ENCODE results near the gene COPS7A.
"Not testable (repeated sequence)": the region's sequence is repeated elsewhere in the genome, so short reads cannot be mapped to it uniquely, and the experiment has no call there.

The COPS7A gene

DNA sequence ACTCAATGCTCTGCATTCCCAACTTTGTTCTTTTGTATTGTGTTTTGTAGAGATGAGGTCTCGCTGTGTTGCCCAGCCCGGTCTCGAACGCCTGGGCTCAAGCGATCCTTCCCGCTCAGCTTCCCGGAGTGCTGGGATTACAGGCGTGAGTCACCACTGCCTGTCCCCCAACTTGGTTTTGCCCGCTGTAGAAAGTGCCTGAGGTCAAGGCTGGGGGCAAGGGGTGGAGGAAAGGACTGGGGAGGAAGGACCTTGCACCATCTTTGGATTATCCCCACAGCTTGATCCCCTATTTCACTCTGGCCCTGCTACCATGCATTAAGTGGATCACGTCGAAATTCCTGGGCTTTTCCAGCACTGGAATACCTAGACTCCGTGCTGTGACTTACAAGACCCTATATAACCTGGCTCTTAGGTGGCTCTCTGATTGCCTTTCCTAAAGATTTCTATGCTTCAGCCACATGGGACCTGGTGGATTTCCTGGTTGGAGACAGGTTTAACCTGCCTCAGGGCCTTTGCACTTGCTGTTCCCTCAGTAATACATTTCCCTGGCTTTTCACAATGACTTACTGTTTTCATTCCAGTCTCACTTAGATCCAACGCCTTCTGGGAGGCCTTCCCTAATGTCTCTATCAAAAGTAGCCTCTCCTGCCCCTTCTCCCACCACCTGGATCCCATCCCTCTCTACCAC, 22.6 kb upstream of the COPS7A start:
- peak in 1 of 56 donors; percentile 30 for DNase-seq

DNA sequence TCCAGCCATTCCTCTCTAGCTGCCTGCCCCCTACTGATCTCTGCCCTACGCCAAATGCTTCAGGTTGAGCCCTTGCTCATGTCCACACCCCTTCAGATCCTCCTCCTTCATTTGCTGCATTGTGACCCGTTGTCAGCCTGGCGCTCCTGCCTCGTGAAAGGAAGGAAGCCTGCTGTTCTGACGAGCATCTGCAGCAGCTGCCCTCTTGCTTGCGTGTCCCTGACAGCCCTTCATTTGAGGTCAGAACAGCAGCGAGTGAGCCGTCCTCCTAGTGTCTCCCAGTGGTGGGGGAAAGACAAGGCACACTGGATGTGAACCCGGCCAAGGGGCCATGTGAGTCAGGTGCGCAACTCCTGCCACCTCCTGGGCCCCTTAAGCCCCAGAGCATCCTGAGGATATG, 20.2 kb upstream of the COPS7A start:
- no peak for DNase-seq

DNA sequence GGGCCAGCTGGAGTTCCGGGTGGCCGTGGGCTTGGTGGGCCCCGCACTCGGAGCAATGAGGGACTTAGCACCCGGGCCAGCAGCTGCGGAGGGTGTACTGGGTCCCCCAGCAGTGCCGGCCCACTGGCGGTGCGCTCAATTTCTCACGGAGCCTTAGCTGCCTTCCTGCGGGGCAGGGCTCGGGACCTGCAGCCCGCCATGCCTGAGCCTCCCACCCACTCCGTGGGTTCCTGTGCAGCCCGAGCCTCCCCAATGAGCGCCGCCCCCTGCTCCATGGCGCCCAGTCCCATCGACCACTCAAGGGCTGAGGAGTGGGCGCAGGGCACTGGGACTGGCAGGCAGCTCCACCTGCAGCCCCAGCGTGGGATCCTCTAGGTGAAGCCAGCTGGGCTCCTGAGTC, 15.5 kb upstream of the COPS7A start:
- DNase-seq: not testable (repeated sequence)

DNA sequence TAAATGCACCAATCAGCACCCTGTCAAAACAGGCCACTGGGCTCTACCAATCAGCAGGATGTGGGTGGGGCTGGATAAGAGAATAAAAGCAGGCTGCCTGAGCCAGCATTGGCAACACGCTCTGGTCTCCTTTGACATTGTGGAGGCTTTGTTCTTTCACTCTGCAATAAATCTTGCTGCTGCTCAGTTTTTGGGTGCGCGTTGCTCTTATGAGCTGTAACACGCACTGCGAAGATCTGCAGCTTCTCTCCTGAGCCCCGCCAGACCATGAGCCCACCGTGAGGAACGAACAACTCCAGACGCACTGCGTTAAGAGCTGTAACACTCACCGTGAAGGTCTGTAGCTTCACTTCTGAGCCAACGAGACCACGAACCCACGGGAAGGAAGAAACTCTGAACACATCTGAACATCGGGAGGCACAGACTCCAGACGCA, 14.9 kb upstream of the COPS7A start:
- DNase-seq: no peak

DNA sequence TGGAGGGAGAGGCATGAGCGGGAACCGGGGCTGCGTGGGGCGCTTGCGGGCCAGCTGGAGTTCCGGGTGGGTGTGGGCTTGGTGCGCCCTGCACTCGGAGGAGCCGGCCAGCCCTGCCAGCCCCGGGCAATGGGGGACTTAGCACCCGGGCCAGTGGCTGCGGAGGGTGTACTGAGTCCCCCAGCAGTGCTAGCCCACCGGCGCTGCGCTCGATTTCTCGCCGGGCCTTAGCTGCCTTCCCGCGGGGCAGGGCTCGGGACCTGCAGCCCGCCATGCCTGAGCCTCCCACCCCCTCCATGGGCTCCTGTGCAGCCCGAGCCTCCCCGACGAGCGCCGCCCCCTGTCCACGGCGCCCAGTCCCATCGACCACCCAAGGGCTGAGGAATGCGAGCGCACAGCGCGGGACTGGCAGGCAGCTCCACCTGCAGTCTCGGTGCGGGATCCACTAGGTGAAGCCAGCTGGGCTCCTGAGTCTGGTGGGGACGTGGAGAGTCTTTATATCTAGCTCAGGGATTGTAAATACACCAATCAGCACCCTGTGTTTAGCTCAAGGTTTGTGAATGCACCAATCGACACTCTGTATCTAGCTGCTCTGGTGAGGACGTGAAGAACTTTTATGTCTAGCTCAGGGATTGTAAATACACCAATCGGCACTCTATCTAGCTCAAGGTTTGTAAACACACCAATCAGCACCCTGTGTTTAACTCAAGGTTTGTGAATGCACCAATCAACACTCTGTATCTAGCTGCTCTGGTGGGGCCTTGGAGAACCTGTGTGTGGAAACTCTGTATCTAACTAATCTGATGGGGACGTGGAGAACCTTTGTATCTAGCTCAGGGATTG, 7.6 kb upstream of the COPS7A start:
- not testable (repeated sequence) for DNase-seq

DNA sequence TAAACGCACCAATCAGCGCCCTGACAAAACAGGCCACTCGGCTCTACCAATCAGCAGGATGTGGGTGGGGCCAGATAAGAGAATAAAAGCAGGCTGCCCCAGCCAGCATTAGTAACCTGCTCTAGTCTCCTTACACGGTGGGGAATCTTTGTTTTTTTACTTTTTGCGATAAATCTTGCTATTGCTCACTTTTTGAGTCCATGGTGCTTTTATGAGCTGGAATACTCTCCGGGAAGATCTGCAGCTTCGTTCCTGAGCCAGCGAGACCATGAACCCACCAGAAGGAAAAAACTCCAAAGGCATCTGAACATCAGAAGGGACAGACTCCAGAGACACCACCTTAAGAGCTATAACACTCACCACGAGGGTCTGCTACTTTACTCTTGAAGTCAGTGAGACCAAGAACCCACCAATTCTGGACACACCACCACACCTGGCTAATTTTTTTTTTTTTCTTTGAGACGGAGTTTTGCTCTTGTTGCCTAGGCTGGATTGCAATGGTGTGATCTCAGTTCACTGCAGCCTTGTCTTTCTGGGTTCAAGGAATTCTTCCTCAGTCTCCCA, 6.9 kb upstream of the COPS7A start:
- DNase-seq: no peak

DNA sequence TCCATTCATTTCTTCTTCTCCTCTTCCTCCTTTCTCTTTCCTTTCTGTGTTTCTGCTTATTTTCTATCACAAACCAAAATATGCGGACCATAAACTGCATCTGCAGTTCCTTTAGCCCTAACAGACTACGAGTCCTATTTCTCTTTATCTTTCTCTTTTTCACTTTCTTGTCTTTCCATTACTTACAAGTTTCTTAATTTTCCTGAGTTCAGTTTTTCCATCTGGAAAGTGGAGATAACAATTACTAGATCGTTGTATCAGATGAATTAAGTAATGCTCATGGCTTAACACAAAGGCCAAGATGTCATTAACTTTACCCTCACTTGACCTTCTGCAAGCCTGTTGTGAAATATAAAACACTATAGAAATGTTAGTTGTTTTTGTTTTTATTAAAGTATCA, 983 bp upstream of the COPS7A start:
- no peak for DNase-seq

DNA sequence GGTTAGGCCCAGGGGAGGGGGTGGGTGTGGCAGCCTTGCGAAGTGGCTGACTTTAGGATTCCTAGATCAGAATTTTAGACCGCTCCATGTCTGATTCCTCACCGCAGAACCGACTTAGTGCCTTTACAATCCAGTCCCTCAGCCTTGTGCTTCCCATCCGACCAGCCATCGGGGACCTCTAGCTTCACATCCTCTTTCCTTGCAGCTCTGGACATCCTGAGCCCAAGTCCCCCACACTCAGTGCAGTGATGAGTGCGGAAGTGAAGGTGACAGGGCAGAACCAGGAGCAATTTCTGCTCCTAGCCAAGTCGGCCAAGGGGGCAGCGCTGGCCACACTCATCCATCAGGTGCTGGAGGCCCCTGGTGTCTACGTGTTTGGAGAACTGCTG, 557 bp downstream of the COPS7A start:
- peak in 7 of 56 donors; percentile 22 to 60 (median 36) for DNase-seq

DNA sequence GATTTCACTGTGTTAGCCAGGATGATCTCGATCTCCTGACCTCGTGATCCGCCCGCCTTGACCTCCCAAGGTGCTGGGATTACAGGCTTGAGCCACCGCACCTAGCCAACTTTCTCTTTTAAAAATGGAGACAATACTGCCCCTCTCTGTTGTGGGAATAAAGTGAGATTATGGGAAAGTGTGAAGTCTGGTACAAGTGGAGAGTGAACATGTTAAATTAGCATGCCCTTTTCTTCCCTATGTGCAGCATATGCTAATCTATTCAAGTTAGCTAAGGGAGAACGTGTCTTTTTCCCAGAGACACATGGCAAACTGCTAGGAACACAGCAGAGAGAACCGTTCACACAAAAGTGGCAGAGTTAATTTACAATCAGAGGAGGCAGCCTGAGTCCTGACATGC, 1.5 kb downstream of the COPS7A start:
- no peak for DNase-seq

DNA sequence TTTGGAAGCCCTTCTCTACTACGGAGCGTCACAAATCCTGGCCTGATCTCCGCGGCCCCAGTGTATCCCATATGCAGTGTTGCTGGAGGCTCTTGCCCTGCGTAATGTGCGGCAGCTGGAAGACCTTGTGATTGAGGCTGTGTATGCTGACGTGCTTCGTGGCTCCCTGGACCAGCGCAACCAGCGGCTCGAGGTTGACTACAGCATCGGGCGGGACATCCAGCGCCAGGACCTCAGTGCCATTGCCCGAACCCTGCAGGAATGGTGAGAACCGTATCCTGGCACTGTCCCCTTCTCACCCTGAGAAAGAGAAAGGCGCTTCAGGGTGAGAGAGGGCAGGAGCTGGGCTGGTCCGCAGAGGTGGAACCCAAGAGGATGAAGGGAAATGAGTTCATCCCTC, 5.3 kb downstream of the COPS7A start:
- DNase-seq: no peak

DNA sequence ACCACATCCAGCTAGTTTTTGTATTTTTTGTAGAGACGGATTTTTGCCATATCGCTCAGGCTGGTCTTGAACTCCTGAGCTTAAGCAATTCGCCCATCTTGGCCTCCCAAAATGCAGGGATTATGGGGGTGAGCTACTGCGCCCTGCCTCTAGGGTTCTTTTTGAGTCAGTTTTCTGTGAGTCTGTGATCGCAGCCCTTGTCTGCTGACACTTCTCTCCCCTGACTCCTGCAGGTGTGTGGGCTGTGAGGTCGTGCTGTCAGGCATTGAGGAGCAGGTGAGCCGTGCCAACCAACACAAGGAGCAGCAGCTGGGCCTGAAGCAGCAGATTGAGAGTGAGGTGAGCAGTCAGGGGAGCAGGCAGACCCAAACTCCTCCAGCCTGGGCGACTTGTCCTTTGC, 6.3 kb downstream of the COPS7A start:
- DNase-seq: peak in 4 of 56 donors; percentile 8 to 25 (median 16)

DNA sequence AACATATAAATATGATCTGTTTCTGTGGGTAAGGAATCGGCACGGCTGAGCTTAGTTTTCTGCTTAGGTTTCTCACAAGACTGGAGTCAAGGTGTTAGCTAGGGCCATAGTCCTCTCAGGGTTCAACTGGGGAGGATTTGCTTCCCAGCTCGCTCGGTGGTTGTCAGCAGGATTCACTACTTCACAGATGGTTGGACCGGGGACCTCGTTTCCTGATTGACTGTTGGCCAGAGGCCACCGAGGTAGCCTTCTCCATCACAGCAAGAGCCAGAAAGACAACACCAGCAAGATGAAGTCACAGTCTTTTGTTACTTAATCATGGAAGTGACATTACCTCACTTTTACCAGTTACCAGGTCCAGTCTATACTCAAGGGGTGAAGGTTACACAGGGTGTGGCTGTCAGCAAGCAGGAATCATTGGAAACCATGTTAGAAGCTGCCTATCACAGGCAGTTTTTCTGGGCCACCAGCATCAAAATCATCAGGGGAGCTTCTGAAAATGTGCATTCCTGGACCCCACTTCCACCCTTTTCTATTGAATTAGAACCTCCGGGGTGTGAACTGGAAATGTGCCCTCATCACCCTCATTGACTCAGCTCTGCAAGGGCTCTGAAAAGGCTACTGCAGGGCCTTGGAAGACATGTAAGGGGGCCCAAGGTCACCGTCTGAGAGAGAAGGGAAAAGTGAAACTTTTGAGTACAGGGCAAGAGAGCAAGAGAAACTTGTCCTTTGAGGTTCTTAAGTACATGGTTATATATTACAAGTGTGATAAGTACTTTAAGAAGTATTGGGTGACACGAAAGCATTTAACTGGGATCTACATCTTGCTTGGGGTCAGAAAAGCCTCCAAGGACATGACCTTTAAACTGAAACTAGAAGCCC, 10.9 kb downstream of the COPS7A start:
- no peak for DNase-seq

DNA sequence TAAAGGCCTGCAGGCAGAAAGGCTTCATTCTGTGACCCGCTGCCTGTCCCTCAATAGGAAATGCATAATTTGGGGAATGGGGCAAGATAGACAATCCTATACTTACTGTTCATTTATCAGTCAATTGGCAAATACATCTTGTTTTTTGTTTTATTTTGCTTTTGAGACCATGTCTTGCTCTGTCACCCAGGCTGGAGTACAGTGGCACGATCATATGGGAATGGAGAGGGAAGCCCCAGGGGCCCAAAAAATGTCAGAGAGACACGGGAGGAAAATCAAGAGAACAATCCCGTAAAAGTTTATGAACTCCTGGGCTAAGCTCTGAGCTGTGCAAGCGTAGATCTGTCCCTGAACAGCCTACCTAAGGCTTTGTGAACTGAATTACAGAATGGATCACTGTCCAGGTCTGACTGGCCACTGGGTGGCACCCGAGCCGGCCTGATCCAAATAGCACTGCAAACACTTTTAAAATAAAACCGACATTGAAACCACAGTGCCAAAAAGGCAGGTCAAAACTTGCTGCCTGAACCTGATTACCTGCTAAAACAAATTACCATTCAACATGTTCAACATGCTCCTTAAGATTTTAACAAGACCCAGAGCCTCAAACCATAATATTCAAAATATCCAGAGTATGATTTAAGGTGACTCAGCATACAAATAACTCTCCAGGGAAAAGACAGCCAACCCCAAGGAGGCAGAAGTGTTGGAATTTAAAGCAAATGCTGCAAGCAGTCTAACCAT, 11.8 kb downstream of the COPS7A start:
- DNase-seq: peak in 34 of 56 donors; percentile 2 to 73 (median 16)

DNA sequence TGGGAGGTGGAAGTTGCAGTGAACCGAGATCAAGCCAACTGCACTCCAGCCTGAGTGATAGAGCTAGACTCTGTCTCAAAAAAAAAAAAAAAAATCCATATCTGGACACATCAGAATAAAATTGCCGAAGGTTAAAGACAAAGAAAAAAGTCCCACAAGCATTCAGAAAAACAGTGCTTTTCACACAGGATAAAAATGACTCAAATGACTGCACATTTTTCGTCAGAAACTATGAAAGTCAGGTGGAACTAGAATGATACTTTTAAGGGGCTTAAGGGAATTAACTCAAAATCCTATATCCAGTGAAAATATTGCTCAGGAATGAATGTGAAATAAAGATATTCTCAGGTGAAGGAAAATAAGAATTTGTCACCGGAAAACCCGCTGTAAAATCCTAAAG, 12.9 kb downstream of the COPS7A start:
- DNase-seq: no peak

DNA sequence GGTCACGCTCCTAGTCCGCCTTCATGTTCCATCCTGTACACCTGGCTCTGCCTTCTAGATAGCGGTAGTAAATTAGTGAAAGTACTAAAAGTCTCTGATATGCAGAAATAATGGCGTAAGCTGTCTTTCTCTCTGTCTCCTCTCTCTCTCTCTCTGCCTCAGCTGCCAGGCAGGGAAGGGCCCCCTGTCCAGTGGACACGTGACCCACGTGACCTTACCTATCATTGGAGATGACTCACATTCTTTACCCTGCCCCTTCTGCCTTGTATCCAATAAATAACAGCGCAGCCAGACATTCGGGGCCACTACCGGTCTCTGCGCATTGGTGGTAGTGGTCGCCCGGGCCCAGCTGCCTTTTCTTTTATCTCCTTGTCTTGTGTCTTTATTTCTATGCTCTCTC, 18.2 kb downstream of the COPS7A start:
- not testable (repeated sequence) for DNase-seq

DNA sequence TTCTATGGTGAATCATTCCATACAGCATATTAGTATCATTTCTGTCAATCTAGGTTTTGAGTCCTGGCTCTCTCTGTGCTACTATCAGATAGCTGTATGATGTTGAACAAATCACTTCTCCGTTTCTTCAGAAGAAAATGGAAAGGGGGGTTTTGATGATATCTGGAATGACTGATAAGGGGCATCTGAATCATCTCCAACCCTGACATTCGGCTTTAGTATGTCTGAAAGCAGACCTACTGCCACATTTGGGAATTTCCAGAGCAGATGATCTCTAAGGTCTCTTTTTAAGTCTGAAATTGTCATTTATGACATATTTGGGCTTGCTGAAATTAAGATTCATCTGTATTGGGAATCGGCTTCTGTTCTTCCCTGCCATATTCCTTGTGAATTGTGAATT, 19.0 kb downstream of the COPS7A start:
- DNase-seq: no peak

DNA sequence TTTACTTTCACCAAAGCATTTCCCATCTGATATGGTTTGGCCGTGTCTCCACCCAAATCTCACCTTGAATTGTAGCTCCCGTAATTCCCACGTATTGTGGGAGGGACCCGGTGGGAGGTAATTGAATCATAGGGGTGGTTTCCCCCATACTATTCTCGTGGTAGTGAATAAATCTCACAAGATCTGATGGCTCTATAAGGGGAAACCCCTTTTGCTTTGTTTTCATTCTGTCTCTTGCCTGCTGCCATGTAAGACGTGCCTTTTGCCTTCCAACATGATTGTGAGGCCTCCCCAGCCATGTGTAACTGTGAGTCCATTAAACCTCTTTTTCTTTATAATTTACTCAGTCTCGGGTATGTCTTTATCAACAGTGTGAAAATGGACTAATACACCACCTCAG, 19.5 kb downstream of the COPS7A start:
- DNase-seq: not testable (repeated sequence)

DNA sequence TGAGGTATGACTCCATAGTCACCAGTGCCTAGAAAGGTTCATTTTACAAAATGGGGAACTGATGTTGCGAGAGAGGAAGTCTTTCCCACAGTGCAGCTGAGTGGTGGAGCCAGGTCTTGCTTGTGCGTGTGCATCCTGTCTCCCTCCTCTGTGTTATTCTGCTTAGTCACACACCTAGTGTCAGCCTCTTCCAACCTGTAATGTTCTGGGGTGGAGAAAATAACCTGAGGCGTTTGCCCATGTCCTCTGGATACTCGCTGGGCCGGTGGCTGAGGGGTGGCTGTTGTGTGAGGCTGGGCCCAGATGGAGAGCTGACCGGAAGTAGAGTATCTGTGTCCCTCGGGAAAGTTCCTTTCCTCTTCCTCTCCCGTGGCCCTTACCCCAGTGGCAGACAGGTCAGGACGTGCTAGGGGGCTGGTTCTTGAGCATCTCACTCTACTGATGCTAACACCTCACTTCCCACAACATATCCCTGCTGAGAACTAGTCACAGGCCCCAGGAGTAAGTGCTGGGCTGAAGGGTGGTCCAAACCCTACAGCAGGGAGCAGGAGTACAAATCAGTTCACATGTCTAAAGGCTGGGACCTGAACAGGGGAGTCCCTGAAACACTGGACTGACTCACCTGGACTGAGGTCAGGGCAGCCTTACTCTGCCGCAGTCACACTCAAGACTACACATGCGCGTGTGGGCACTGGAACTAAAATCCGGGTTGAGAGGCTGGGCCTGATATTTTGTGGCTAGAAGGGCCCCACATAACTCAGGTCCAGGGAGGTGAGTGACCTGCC, 22.1 kb downstream of the COPS7A start:
- DNase-seq: peak in 6 of 56 donors; percentile 5 to 20 (median 14)

DNA sequence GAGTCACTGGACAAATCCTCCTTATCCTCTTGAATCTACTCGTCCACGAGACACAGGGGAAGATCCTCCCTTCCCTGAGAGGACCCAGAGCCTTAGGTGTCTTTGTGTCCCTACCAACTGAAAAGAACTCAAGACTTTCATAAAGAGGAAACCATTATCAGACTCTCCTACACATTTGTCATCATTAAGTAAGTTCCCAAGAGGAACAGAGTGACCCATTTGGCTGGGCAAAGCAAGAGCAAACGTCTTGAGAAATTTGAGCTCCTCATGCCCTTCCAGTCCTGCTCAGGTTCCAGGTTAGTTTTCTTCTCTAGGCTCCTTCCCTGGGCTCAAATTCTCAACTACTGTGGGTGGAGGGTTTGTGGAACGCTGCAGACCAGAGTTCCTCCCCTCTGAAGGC, 23.4 kb downstream of the COPS7A start:
- no peak for DNase-seq

DNA sequence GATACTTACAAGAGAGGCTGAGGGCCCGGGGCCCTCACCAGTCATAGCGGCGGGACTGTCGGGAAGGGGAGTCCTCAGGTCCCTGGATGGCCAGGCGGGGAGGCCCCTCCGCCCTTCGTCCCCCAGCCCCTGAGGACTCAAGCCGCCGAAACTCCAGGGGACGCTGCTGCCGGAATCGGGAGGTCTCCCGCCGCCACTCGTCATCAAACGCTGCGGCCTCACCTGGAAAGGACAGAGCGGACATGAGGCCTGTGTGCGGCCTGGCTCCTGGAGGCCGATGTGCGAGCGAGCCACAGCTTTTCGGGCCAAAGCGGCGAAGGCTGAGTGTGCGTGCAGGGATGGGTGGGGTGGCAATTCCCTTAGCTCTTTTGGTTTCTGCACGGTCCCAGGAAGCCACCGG, 24.9 kb downstream of the COPS7A start:
- DNase-seq: no peak

All from nucleus accumbens (tissue), 56 donors.